ENCODE data around the gene MEX3D.

MEX3D gene

GRCh38 chr19:1511318-1512317 lies 56.5 kb downstream of the MEX3D start:
- H3K4me3 ChIP-seq (ENCODE audit: low read length) = peak overlapping the region; percentile 57
- DNase-seq (ENCODE audit: low read depth, low spot score) = no peak

GRCh38 chr19:1510807-1511206 lies 57.3 kb downstream of the MEX3D start:
- no peak for DNase-seq (ENCODE audit: low read depth, low spot score)
- H3K4me3 ChIP-seq (ENCODE audit: low read length) = no peak overlapping the region

- no peak overlapping the region for H3K4me3 ChIP-seq (ENCODE audit: low read length)
- no peak for DNase-seq (ENCODE audit: low read depth, low spot score)
Measured at GRCh38 chr19:1510442-1510806, 57.7 kb downstream of the MEX3D start.

- no peak overlapping the region for H3K4me3 ChIP-seq (ENCODE audit: low read length)
- no peak for DNase-seq (ENCODE audit: low read depth, low spot score)
Measured at GRCh38 chr19:1509602-1510441, 58.3 kb downstream of the MEX3D start.

- no peak for DNase-seq (ENCODE audit: low read depth, low spot score)
- peak overlapping the region; percentile 46 for H3K4me3 ChIP-seq (ENCODE audit: low read length)
Measured at GRCh38 chr19:1508507-1508856, 59.6 kb downstream of the MEX3D start.

GRCh38 chr19:1507763-1508506 lies 60.2 kb downstream of the MEX3D start:
- DNase-seq (ENCODE audit: low read depth, low spot score) = peak; percentile 95
- H3K4me3 ChIP-seq (ENCODE audit: low read length) = peak overlapping the region; percentile 60

- peak overlapping the region; percentile 27 for H3K4me3 ChIP-seq (ENCODE audit: low read length)
Measured at GRCh38 chr19:1507192-1507660, 60.9 kb downstream of the MEX3D start.

GRCh38 chr19:1505991-1506881 lies 61.9 kb downstream of the MEX3D start:
- DNase-seq (ENCODE audit: low read depth, low spot score) = no peak
- no peak overlapping the region for H3K4me3 ChIP-seq (ENCODE audit: low read length)

More at GRCh38 chr19:1507192-1507660, 60.9 kb downstream of the MEX3D start:
- DNase-seq (ENCODE audit: low read depth, low spot score) = no peak

GRCh38 chr19:1505012-1505411 lies 63.1 kb downstream of the MEX3D start:
- no peak for DNase-seq (ENCODE audit: low read depth, low spot score)
- no peak overlapping the region for H3K4me3 ChIP-seq (ENCODE audit: low read length)

All from Jurkat, Clone E6-1 (cell line).